HL-60 (cell line): Measurements from ENCODE around the gene BTN2A1.

ENCODE experiments used
- GABPA ChIP-seq: IDR thresholded peaks from 2 replicates; pipeline ENCODE4 v1.6.1; 2012; ENCODE audit warnings: low read depth
- TF ChIP-seq, protein P1 (sequence below): IDR thresholded peaks from one replicate; pipeline ENCODE4 v1.5.1; 2011; ENCODE audit warnings: low read length, control low read depth, inconsistent platforms; ENCODE audit not compliant: insufficient read depth

DNA sequence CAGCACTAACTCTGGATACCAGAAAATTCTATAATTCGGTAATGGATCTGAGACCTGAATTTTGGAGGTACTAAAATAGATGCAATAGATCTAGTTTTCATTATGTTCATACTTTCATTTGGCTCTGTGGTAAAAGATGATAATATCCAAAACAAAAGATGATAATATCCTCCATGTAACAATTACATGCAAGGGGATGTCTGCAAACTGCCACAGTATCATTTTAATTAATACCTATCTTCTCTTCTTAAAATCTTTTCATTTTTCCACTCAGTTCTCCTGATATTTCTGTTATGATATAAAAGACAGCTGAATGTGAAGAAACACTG, 15.6 kb downstream of the BTN2A1 start:
- TF ChIP-seq, protein P1, sequence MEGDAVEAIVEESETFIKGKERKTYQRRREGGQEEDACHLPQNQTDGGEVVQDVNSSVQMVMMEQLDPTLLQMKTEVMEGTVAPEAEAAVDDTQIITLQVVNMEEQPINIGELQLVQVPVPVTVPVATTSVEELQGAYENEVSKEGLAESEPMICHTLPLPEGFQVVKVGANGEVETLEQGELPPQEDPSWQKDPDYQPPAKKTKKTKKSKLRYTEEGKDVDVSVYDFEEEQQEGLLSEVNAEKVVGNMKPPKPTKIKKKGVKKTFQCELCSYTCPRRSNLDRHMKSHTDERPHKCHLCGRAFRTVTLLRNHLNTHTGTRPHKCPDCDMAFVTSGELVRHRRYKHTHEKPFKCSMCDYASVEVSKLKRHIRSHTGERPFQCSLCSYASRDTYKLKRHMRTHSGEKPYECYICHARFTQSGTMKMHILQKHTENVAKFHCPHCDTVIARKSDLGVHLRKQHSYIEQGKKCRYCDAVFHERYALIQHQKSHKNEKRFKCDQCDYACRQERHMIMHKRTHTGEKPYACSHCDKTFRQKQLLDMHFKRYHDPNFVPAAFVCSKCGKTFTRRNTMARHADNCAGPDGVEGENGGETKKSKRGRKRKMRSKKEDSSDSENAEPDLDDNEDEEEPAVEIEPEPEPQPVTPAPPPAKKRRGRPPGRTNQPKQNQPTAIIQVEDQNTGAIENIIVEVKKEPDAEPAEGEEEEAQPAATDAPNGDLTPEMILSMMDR = no peak
- no peak for TF ChIP-seq GABPA
